Fibroblast of skin of left biceps (primary cell): ENCODE data around the gene EIF4ENIF1.
"Not testable (repeated sequence)": the region's sequence is repeated elsewhere in the genome, so short reads cannot be mapped to it uniquely, and the experiment has no call there.

Source experiments
- DNase-seq, 2 experiments: peaks; one replicate each; pipeline ENCODE4 v3.0.0-alpha.2; 2013; ENCODE audit warnings: low read depth in 2 of 2

The EIF4ENIF1 gene

GRCh38 chr22:31489632-31490495 lies at the start of gene EIF4ENIF1:
EIF4ENIF1 (minus strand) TSS chr22:31489842; CDS start chr22:31488718, 1,124 bp downstream.
- DNase-seq: peak; percentile 70 to 71

GRCh38 chr22:31538815-31539214 lies 49.2 kb upstream of the EIF4ENIF1 start:
- no peak for DNase-seq

- DNase-seq: no peak
Measured at GRCh38 chr22:31537019-31537535, 47.4 kb upstream of the EIF4ENIF1 start.

- DNase-seq: no peak
Measured at GRCh38 chr22:31533374-31533773, 43.7 kb upstream of the EIF4ENIF1 start.

DNA sequence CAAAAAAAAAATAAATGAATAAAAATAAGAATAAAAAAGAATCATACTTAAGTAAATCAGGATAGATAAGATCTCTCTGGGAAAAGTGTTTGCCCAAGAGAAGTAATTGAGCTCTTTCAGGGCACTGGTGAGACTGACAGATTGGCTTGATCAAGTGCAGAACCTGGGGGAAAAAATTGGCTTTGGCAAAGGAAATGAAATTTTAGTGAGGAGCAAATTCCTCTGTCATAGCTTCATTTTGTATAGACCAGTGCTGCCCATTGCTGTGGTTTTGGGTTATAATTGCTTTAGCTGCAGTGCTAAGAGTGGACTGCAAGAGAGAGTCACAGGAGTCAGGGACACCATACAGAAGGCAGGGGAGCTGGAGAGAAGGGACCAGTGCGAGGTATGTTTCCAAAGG lies 42.4 kb upstream of the EIF4ENIF1 start:
- DNase-seq: no peak

DNA sequence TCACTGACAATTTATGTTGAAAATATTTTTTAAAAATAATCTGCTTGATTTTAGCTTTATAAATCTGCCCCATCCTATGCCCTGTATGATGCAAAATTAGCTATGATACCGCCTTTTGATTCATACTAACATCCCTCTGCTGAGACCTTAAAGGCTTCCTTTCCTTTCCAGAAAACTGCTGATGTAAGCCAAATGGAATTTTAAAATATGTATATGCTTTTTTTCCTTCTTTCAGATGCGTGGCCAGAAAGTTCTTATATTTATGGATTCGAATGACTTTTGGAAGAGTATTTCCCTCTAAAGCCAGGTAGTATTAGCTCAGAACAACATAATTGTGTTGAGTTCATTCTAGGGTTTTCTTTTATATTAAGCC lies 41.2 kb upstream of the EIF4ENIF1 start:
- DNase-seq: peak; percentile 12 to 14

DNA sequence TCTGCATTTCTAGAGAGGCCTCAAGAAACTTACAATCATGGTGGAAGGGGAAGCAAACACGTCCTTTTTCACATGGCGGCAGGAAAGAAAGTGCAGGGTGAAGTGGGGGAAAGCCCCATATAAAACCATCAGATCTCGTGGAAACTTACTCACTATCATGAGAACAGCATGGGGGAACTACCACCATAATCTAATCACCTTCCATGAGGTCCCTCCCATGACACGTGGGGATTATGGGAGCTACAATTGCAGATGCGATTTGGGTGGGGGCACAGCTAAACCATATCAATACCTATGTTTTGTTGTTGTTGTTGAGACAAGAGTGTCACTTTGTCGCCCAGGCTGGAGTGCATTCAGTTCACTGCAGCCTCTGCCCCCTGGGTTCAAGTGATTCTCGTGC lies 36.6 kb upstream of the EIF4ENIF1 start:
- no peak for DNase-seq

- DNase-seq: not testable (repeated sequence)
Measured at GRCh38 chr22:31524132-31524531, 34.5 kb upstream of the EIF4ENIF1 start.

GRCh38 chr22:31520051-31520450 lies 30.4 kb upstream of the EIF4ENIF1 start:
- no peak for DNase-seq

- DNase-seq: no peak
Measured at GRCh38 chr22:31509061-31509762, 19.6 kb upstream of the EIF4ENIF1 start.

DNA sequence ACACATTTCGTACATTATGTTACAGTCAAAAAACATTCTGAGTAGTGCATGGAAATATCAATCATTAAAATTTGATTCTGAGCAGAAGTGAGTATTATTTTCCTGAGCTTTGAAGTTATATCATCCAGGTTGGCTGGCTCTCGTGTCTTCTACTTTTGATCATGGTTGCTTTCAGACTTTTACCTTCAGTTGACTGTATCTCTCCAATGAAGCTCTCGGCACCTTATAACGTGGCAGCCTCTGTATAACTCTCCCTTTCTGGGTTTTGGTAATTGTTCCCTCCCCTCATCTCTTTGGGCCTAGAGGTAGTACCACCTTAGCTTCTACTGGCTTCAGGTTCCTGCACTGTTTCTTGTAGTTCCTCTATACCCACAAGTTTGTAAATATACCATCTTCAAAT lies 18.9 kb upstream of the EIF4ENIF1 start:
- DNase-seq: no peak

GRCh38 chr22:31507517-31507916 lies 17.9 kb upstream of the EIF4ENIF1 start:
- not testable (repeated sequence) for DNase-seq

DNA sequence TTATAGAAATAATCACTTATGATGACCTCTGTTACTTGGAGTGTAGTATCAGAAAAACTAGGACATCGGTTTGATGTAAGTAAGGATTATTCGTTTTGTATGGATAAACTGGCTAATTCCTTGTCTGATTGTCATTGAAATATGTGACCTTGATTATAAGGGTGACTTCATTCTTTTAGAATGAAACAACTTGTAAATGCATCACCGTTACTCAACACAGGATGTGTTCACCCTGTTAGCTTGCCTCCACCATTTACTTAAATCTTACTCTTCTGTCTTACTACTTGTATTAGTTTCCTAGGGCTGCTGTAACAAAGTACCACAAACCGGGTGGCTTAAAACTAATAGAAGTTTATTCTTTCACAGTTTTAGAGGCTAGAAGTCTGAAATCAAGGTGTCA lies 14.6 kb upstream of the EIF4ENIF1 start:
- DNase-seq: no peak

DNA sequence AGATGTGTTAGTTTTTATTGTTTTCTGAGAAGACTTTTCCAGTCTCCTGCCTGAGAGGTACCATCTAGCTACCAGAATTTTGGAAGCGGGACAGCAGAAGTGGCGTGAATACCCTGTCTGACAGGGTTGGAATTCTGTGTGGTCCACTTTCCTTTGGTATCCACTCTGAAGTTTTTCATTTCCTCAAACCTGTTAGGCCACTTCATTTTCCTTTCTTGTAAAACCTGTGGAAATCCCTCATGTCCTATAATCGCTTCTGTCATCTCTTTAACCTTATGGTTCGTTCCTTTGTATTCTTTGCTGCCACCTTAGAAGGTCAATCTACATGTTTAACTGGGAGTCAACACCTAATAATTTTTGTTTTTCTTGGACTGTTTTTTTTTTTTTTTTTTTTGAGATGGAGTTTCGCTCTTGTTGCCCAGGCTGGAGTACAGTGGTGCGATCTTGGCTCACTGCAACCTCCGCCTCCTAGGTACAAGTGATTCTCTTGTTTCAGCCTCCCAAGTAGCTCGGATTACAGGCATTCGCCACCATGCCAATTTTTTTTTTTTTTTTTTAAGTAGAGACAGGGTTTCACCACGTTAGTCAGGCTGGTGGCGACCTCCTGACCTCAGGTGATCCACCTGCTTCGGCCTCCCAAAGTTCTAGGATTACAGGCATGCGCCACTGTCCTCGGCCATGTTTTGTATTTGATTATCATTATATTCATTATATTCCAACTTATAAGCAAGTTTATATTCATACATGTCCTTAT lies 13.7 kb upstream of the EIF4ENIF1 start:
- no peak for DNase-seq

DNA sequence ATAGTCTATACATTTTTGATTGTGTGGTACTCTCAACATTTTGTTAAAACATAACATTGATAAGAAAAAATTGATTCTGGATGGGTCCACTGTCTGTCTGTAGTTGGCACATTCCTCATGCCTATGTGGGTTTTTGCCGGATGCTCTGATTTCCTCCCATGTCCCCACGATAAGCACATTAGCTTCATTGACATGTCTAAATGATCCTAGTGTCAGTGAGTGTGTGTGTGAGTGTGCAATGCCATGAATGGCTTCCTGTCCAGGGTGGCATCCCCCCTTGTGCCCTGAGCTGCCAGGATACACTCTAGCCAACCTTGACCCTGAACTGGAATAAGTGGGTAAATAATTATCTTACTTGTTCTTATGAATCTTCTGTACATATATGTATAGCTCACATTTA lies 12.1 kb upstream of the EIF4ENIF1 start:
- DNase-seq: no peak

DNA sequence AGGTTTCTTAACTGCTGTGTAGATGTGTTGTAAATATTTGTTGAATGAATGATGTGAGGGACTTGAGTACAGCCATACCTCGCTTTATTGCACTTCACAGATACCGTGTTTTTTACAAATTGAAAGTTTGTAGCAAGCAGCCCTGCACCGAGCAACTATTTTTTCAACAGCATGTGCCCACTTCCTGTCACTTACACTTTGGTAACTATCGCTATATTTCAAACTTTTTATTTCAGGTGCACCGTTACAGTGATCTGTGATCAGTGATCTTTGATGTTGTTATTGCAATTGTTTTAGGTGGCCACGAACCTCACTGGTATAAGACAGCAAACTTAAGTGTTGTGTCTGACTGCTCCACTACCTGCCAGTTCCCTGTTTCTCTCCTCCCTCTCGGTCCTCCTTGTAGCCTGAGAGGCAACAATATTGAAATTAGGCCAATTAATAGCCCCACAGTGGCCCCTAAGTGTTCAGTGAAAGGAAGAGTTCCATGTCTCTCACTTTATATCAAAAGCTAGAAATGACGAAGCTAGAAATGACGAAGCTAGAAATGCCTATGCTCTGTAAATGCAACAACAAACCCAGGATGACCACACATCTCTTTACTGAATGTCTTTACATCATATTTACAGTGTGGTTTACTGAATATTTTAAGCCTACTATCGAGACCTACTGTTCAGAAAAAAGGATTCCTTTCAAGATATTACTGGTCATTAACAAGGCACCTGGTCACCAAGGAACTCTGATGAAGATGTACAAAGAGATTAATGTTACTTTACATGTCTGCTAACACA lies 7.7 kb upstream of the EIF4ENIF1 start:
- DNase-seq: no peak

DNA sequence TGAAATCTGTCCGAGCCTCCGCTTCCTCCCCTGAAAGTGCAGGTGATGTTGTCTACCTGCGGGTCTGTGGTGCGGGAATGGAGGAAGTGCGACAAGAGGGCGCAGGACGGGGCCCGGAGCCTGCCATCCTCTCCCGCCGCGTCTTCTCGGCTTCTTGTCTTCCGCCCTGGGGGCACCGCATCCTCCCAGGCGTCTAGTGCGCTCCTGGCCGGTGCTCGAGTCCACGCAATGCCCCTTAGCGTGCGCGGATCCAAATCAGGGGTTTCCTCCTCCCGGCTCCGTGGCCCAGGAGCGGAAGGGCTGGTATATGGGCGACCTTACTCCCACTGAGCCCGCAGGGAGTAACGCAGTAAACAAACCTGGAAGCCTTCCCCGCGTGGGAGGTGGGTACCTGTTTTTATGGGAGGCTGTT lies 7.1 kb upstream of the EIF4ENIF1 start:
- no peak for DNase-seq

- peak; percentile 65 to 66 for DNase-seq
Measured at GRCh38 chr22:31496007-31496734, 6.5 kb upstream of the EIF4ENIF1 start, which contains the start of gene SFI1. SFI1 (plus strand) TSS chr22:31496536; CDS start chr22:31508285, 11,749 bp downstream.

- no peak for DNase-seq
Measured at GRCh38 chr22:31495343-31495742, 5.7 kb upstream of the EIF4ENIF1 start.

DNA sequence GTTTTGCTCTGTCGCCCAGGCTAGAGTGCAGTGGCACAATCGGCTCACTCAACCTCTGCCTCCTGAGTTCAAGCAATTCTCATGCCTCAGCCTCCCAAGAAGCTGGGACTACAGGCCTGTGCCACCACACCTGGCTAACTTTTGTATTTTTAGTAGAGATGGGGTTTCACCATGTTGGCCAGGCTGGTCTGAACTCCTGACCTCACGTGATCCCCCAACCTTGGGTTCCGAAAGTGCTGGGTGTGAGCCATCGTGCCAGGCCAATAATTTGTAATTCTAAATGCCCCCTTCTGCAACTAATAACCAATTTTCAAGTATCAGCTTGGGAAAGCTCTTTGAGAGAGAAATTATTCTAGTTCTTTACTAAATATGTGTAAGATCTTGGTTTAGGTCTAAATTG lies 3.7 kb upstream of the EIF4ENIF1 start:
- DNase-seq: not testable (repeated sequence)
